Naive B cell (primary cell): ENCODE data around the gene ADAMTS17. TPM values are rescaled to one million over a fixed set of nuclear protein-coding genes. Genes with fewer than 3 reads are reported as not detected.

Source experiments
- ATAC-seq, 2 donors: fragments of 150-1000 bp; cut with Tn5 transposase; 2 replicates each; pipeline ENCODE4 v1.10.0; 2021; ENCODE audit warnings: low read depth in 2 of 2, mild to moderate bottlenecking in 2 of 2, moderate library complexity in 2 of 2
- DNase-seq: peaks from one replicate; pipeline ENCODE4 v3.0.0; 2022
- H3K27ac Mint-ChIP-seq, 6 donors: one replicate each; pipeline ENCODE4 v1.8.0; 2020 to 2022; ENCODE audit warnings: mild to moderate bottlenecking in 6 of 6, mixed read lengths in 6 of 6, moderate library complexity in 5 of 6, inconsistent platforms in 2 of 6
- H3K27me3 Mint-ChIP-seq, 3 donors: one replicate each; pipeline ENCODE4 v1.8.0; 2021 to 2022; ENCODE audit warnings: mixed read lengths in 3 of 3, mild to moderate bottlenecking in 1 of 3
- H3K36me3 Mint-ChIP-seq, 2 donors: one replicate each; pipeline ENCODE4 v1.8.0; 2020 to 2022; ENCODE audit warnings: mixed read lengths in 2 of 2, inconsistent platforms in 1 of 2, mild to moderate bottlenecking in 1 of 2
- H3K4me1 Mint-ChIP-seq, 3 donors: one replicate each; pipeline ENCODE4 v1.8.0; 2020 to 2022; ENCODE audit warnings: mixed read lengths in 3 of 3, inconsistent platforms in 1 of 3, mild to moderate bottlenecking in 1 of 3, moderate library complexity in 1 of 3
- H3K4me3 Mint-ChIP-seq, 8 donors: one replicate each; pipeline ENCODE4 v1.8.0; 2020 to 2022; ENCODE audit warnings: mild to moderate bottlenecking in 8 of 8, mixed read lengths in 8 of 8, moderate library complexity in 8 of 8, inconsistent platforms in 2 of 8
- H3K9me3 Mint-ChIP-seq, 7 donors: one replicate each; pipeline ENCODE4 v1.8.0; 2020 to 2022; ENCODE audit warnings: mixed read lengths in 7 of 7, mild to moderate bottlenecking in 5 of 7, inconsistent platforms in 2 of 7, moderate library complexity in 1 of 7
- polyA plus RNA-seq, 6 donors: library from polyadenylated mRNA; unstranded; fragments of 300-500 nt; fragmentation: Illumina TruSeq; gene quantifications; one replicate each; pipeline ENCODE4 v1.2.3, GENCODE V29; 2021; ENCODE audit warnings: low read depth in 6 of 6

The ADAMTS17 gene
- polyA plus RNA-seq, 6 donors from 2014 or later: not detected

DNA sequence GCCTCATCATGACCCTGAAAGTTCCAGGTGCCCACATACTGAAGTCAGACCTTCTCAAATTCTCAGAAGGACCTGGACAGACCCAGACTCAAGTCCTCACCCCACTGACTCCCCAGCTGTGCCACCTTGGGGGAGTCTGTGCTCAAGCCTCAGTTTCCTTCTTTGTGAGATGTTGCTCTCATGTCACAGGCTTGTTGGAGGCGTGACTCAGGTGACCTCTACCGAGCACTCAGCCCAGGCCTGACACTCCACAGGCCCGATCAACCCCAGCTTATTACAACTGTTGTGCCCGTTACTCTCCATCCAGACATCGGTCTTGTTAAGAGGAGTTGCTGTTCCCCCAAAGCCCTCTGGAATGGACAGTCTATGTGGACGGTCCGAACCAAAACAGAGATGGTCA is 332.4 kb downstream of the ADAMTS17 start:
- Mint-ChIP-seq H3K27ac (peak overlapping the region in 1 of 6 donors; percentile 52), H3K27me3 (peaks cover 0 to 7% (median 3%) of the 10 kb centered on the region in 3 donors), H3K36me3 (no peaks in the 10 kb centered on the region), H3K4me3 (no peak overlapping the region), H3K9me3 (peaks cover 0 to 8% (median 2%) of the 10 kb centered on the region in 7 donors), H3K4me1 (no peaks in the 10 kb centered on the region)
- no peak for DNase-seq
- no peak for ATAC-seq

DNA sequence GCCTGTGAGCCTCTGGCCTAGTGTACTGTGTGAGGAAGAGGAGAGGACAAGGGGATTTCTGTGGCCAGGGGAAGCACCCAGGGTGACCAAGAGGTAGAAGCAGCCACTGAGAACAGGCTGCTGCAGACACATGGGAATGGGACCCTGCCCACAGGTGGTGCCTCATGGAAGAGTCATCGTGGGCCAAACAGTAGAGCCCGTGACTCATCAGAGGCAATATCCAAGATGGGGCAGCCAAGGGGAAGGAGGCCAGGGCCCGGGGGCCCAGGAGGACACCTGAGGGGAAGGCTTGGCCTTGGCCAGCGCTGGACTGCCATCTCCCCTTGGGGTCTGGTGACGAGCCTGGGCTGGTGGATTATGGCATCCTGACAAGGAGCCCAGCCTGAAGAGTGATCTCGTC is 333.5 kb downstream of the ADAMTS17 start:
- Mint-ChIP-seq H3K4me1 (no peaks in the 10 kb centered on the region), H3K27me3 (peaks cover 0 to 12% (median 7%) of the 10 kb centered on the region in 3 donors), H3K27ac (no peak overlapping the region), H3K4me3 (no peak overlapping the region), H3K9me3 (peaks cover 2 to 12% (median 5%) of the 10 kb centered on the region in 7 donors), H3K36me3 (no peaks in the 10 kb centered on the region)
- ATAC-seq (no peak), DNase-seq (no peak)

DNA sequence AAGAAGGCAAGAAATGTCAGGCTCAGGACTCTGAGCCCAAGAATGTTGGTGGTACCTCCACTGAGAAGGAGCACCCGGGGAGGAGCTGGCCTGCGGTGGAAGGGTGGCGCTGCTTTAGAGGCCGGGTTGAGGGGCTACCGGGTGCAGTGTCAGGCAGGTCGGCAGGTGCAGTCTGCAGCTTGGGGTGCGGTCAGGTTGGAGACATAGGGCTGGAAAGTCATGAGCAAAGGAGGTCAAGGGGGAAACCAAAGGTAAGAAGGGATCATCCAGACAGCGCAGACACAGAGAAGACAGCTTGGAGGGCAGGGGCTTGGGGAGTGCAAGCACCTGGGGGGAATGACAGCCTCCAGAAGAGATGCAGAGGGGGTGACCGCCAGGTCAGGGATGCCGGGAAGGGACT is 334.2 kb downstream of the ADAMTS17 start:
- H3K4me3 Mint-ChIP-seq: peak overlapping the region in 2 of 8 donors; percentile 18 to 72
- DNase-seq (no peak), ATAC-seq (no peak)
- no peak overlapping the region for H3K27ac Mint-ChIP-seq
- H3K27me3 Mint-ChIP-seq: peaks cover 0 to 12% (median 7%) of the 10 kb centered on the region in 3 donors
- peaks cover 2 to 13% (median 5%) of the 10 kb centered on the region in 7 donors for H3K9me3 Mint-ChIP-seq
- no peaks in the 10 kb centered on the region for H3K36me3 Mint-ChIP-seq
- no peaks in the 10 kb centered on the region for H3K4me1 Mint-ChIP-seq

DNA sequence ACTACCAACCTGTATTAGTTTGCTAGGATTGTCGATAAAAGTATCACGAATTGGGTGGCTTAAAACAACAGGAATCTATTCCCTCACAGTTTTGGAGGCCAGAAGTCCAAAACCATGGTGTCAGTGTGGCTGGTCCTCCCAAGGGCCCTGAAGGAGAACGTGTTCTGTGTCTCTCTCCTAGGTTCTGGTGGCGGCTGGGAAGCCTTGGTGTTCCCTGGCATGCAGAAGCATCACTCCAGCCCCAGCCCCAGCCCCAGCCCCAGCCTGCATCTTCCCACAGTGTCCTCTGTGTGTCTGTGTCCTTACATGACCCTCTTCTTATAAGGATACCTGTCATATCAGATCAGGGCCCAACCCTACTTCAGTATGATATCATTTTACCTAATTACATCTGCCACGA is 336.1 kb downstream of the ADAMTS17 start:
- Mint-ChIP-seq H3K36me3 (no peaks in the 10 kb centered on the region), H3K27me3 (peaks cover 4 to 12% (median 7%) of the 10 kb centered on the region in 3 donors), H3K4me3 (no peak overlapping the region), H3K9me3 (peaks cover 0 to 13% (median 4%) of the 10 kb centered on the region in 7 donors), H3K4me1 (no peaks in the 10 kb centered on the region), H3K27ac (no peak overlapping the region)
- ATAC-seq (no peak), DNase-seq (no peak)

DNA sequence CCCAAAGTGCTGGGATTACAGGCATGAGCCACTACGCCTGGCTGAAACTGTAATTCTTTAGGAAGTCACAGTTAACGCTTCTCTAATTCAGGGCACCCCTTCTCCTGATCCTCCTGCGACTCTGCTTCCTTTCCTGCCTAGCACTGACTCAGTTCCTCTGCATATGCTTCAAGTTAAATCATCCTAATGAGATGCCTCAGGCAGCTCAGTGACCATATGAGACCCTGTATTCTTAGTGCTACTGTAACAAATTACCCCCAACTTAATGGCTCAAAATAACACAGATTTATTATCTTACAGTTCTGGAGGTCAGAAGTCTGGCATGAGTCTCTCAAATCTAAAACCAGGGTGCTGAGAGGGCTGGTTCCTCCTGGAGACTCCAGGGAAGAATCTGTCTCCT is 336.8 kb downstream of the ADAMTS17 start:
- H3K9me3 Mint-ChIP-seq: peaks cover 0 to 13% (median 4%) of the 10 kb centered on the region in 7 donors
- ATAC-seq: no peak
- no peak for DNase-seq
- H3K27me3 Mint-ChIP-seq: peaks cover 4 to 12% (median 7%) of the 10 kb centered on the region in 3 donors
- H3K4me3 Mint-ChIP-seq: no peak overlapping the region
- no peaks in the 10 kb centered on the region for H3K4me1 Mint-ChIP-seq
- no peaks in the 10 kb centered on the region for H3K36me3 Mint-ChIP-seq
- H3K27ac Mint-ChIP-seq: no peak overlapping the region

DNA sequence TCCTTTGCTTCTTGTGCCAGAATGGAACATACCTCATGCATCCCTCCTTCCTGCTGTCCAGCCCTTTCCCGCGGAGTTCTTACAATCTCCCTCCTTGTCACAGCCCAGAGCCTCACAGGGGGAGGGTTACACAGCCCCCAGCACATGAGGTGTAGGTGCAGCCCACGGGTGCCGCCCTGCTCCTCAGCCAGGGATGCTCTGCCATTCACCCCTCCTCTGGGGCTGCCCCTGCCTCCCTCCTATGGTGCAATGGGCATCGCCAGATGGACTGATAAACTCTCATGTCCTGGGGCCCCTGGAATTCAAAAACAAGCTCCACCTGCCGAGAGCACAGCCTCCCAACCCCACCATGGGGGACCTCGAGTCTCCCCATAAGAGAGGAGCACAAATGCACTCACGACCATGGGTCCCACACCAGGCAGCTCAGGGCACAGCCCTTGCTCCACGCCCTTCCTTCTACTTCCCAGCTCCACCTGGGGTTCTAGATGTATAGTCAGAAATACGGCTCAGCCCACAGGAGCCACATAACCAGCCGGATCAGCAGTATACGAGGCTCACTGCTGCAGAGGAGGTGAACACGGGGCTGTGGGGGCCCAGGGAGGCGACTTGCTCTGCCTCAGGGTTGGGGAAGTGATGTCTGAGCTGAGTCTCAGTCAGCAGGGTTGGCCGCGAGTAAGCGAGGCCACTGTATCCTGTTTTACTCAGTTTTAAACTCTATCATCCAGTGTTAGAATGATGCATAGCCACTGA is 338.8 kb downstream of the ADAMTS17 start:
- no peak for DNase-seq
- Mint-ChIP-seq H3K4me1 (no peaks in the 10 kb centered on the region), H3K36me3 (no peaks in the 10 kb centered on the region), H3K4me3 (peak overlapping the region in 3 of 8 donors; percentile 41 to 83 (median 52)), H3K27me3 (peaks cover 4 to 16% (median 12%) of the 10 kb centered on the region in 3 donors), H3K9me3 (peaks cover 0 to 11% (median 5%) of the 10 kb centered on the region in 7 donors), H3K27ac (no peak overlapping the region)
- ATAC-seq: no peak

DNA sequence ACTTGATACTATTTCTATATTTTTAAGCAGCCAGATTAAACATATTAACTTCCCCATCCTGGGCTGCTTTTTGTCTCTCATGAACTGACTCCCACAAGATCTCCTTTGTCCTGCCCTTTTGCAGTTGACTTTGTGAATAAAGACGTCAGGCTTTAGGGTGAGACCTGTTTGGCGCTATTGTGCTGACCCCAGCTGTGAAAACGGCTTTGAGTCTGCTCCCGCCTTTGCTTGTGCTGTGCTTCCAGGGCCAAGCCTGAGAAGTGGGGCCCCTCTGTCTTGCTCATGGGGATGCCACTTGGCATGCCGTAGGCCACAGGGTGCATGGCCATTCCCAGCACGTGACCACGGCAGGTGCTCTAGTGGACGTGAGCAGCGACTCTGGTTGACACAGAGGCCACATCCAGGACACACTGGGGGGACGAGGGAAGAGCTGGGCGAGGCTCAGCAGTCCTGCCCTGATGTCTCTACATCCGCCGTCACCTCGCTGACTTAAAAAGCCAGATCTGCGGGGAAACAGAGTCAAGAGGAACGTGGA is 339.6 kb downstream of the ADAMTS17 start:
- Mint-ChIP-seq H3K4me1 (no peaks in the 10 kb centered on the region), H3K36me3 (no peaks in the 10 kb centered on the region), H3K27me3 (peaks cover 4 to 16% (median 12%) of the 10 kb centered on the region in 3 donors), H3K9me3 (peaks cover 0 to 11% (median 5%) of the 10 kb centered on the region in 7 donors), H3K27ac (no peak overlapping the region), H3K4me3 (peak overlapping the region in 1 of 8 donors; percentile 52)
- no peak for DNase-seq
- ATAC-seq: no peak

DNA sequence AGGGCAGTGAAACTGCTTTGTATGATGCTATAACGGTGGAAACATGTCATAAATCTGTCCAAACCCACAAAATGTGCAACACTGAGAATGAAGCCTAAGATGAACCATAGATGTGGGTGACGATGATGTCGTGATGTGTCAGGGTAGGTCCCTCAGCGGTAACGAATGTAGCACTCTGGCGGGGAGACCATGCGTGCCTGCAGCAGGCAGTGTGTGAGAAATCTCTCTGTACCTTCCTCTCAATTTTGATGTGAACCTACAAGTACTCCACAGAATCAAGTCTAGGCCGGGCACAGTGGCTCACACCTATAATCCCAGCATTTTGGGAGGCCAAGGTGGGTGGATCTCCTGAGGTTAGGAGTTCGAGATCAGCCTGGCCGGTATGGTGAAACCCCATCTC is 340.4 kb downstream of the ADAMTS17 start:
- no peak for ATAC-seq
- H3K4me3 Mint-ChIP-seq: no peak overlapping the region

DNA sequence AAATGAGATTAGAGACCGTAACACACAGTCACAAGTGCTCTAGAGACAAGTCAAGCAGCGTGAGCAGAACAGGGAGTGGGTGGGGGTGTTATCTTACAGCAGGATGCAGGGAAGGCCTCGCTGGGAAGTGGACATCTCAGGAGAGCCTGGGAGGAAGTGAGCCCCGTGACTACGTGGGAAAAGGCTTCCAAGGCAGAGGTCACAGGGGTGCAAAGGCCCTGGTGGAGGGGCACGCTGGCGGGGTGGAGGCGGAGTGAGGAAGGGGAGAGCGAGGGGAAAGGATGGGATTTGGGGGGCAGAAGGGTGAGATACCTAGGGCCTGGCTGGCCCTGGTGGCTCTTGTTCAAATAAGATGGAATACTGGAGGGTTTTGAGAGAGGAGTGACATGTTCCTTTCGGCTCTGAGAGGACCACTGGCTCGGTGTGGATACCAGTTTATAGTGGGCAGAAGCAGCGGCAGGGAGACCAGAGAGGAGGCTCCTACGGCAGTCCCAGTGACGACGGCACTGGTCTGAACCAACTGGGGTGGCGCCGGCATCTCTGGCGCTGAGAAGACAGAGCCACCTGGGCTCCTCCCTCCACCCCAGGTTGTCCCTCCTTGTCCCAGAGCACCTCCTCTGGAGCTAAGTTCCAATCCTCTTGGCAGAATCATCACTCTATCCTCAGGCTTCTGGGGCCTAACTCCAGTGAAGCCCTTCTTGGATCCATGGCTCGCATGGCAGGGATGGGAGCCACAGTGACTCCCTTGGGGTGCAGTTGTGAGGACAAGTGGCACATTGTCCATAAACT is 342.3 kb downstream of the ADAMTS17 start:
- no peaks in the 10 kb centered on the region for H3K36me3 Mint-ChIP-seq
- peaks cover 4 to 24% (median 16%) of the 10 kb centered on the region in 3 donors for H3K27me3 Mint-ChIP-seq
- H3K27ac Mint-ChIP-seq: peak overlapping the region in 1 of 6 donors; percentile 37
- ATAC-seq (no peak), DNase-seq (no peak)
- peaks cover 0 to 11% (median 5%) of the 10 kb centered on the region in 7 donors for H3K9me3 Mint-ChIP-seq
- H3K4me3 Mint-ChIP-seq: peak overlapping the region in 1 of 8 donors; percentile 52
- no peaks in the 10 kb centered on the region for H3K4me1 Mint-ChIP-seq

More for the DNA sequence above, 340.4 kb downstream of the ADAMTS17 start:
- Mint-ChIP-seq H3K27me3 (peaks cover 4 to 16% (median 12%) of the 10 kb centered on the region in 3 donors), H3K9me3 (peaks cover 0 to 11% (median 5%) of the 10 kb centered on the region in 7 donors), H3K27ac (no peak overlapping the region), H3K4me1 (no peaks in the 10 kb centered on the region), H3K36me3 (no peaks in the 10 kb centered on the region)
- DNase-seq: no peak

DNA sequence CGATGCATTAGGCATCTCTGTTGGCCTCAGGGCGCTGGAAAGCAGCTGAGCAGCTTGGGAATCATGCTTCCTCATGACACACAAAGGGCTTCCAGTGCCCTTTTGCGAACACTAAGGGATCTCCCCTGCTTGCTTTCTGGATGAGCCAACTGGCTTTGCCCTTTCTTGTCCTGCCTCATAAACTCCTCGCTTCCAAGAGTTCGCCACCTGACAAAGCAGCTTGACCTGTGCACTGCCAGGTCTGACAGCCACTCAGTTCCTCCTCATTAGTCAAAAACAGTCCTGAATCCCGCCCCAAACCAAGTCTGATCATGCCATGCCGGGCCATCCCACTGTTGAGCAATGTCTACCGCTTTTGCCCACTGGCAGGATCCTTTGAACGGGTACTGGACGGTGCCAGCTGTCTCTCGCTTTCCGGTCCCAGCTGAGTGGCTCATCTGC is 343.1 kb downstream of the ADAMTS17 start:
- Mint-ChIP-seq H3K27ac (no peak overlapping the region), H3K4me3 (no peak overlapping the region), H3K36me3 (no peaks in the 10 kb centered on the region)

DNA sequence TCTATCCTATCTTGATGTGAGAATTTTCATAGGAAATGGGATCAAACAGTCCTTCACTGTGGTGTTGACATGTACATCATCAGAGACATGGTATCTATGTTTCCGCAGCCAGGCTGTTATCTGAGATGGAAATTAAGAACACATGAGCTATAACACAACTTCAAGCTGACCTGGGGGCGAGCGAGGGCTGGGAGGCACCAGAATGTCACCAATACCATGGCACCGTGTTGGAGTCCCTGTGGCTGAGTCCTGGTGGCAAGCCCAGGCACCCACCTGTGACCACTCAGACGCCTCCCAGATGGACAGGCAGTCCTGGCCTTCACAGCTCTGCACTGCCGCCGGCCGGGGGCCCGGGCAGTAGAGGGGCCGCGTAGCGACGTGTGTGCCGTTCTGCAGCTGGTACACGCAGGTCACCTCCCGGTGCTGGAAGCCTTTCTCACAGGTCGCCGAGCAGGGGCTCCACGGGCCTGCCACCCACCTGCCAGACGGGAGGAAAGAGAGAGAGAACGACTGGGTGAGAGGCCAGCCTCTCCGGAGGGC is 344.6 kb downstream of the ADAMTS17 start:
- Mint-ChIP-seq H3K4me1 (no peaks in the 10 kb centered on the region), H3K27ac (no peak overlapping the region), H3K36me3 (no peaks in the 10 kb centered on the region), H3K9me3 (peaks cover 0 to 5% (median 2%) of the 10 kb centered on the region in 7 donors), H3K4me3 (no peak overlapping the region), H3K27me3 (peaks cover 2 to 22% (median 18%) of the 10 kb centered on the region in 3 donors)
- DNase-seq: no peak
- no peak for ATAC-seq

More for the DNA sequence above, 343.1 kb downstream of the ADAMTS17 start:
- peaks cover 0 to 9% (median 3%) of the 10 kb centered on the region in 7 donors for H3K9me3 Mint-ChIP-seq
- DNase-seq: no peak
- ATAC-seq: no peak
- H3K27me3 Mint-ChIP-seq: peaks cover 4 to 24% (median 15%) of the 10 kb centered on the region in 3 donors
- H3K4me1 Mint-ChIP-seq: no peaks in the 10 kb centered on the region

DNA sequence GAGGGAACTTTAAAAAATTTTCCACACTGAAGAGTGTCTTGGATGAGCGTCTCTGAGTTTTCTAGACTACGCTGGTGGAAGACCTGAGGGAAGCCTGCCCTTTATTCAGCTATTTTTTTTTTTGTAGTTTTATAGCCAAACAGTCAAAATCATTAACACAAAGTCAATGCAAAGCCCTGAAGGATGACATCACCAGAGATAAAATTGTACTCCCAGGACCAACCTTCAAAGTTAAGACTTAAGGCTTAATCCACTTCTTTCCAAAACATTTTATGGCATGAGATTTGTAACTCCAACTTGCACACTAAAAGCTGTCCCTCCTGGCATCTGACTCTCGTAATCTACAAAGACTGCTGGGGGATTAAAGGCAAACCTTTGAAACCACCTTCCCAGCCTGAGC is 345.1 kb downstream of the ADAMTS17 start:
- H3K4me1 Mint-ChIP-seq: no peaks in the 10 kb centered on the region
- peaks cover 0 to 5% (median 3%) of the 10 kb centered on the region in 7 donors for H3K9me3 Mint-ChIP-seq
- H3K27ac Mint-ChIP-seq: no peak overlapping the region
- no peak overlapping the region for H3K4me3 Mint-ChIP-seq
- peaks cover 0 to 23% (median 22%) of the 10 kb centered on the region in 3 donors for H3K27me3 Mint-ChIP-seq
- ATAC-seq (no peak), DNase-seq (no peak)
- H3K36me3 Mint-ChIP-seq: no peaks in the 10 kb centered on the region

DNA sequence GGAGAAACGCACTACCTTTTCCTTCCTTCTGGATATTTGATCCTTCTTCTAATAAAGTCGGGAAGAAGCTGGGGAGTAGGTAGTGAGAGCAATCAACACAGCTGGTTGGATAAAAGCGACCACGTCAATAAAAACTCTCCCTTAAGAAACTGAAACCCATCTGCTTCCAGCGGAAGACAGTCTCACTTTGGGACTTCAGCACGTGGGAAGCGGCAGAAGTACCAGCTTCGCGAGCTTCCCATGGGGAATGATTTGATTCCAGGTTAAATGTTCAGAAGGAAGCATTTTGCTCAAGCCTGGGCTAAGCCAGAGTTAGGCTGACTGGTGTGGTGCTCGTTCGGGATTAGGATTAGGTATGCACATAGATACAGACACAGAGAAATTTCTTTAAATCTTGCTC is 346.2 kb downstream of the ADAMTS17 start:
- no peak for ATAC-seq
- Mint-ChIP-seq H3K36me3 (no peaks in the 10 kb centered on the region), H3K4me1 (no peaks in the 10 kb centered on the region), H3K9me3 (peaks cover 0 to 7% (median 5%) of the 10 kb centered on the region in 7 donors), H3K27ac (no peak overlapping the region), H3K27me3 (peaks cover 0 to 23% (median 22%) of the 10 kb centered on the region in 3 donors), H3K4me3 (no peak overlapping the region)
- DNase-seq: no peak
